Measurements from ENCODE around the gene RNF157.
"Not testable (repeated sequence)": the region's sequence is repeated elsewhere in the genome, so short reads cannot be mapped to it uniquely, and the experiment has no call there.

RNF157 gene

DNA sequence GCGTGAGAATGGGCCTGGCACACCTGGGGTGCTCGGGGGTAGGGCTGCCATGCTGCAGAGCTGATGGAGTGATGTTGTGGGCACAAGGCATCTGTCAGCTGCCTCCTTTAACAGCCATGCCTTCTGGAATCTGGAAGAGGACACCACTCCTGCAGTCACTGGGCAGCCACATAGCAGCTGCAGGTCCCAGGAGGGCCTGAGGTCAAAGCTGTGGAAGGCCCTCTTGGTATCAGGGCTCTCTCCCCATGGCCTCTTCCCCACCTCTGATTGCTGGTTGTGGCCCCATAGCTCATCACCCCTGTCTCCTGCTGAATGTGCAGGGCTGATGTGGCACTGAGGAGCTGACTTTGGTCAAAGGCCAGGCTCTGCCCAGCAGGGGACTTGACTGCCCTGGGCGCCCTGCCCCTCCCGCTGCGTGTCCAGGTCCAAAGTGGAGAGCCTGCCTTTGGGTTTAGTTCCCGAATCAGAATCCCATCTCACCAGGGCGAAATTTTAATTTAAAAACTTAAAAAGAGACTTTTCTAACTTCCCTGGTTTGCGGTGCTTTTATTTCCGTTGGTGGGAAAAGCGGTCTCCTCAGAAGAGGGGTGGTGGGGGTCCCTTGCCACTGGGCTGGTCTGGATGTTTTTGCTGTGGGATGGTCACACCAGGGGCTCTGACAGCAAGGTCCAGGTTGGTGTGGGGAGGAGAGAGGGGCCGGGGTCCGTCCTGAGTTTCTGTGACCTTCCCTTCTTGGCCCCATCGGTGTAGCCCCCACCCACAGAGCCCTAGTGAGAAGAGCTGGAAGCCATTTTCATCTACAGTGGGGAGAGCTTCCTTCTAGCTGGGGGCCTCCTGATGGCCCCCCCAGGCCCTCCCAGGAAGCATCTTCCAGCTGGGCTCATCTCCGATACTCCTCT, 30.7 kb upstream of the RNF157 start:
- DNase-seq = no peak

DNA sequence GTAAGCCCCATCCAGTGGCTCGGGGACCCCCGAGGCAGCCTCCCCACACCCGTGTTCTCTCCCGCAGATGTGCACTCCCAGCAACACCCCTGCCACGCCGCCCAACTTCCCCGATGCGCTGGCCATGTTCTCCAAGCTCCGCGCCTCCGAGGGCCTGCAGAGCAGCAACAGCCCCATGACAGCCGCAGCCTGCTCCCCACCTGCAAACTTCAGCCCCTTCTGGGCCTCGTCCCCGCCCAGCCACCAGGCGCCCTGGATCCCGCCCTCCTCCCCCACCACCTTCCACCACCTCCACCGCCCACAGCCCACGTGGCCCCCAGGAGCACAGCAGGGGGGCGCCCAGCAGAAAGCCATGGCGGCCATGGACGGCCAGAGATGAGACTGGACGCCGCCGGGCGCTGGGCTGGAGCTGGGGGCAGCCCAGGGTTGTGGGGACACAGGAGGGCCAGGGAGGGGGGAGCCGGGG, 29.9 kb upstream of the RNF157 start:
- DNase-seq = no peak

DNA sequence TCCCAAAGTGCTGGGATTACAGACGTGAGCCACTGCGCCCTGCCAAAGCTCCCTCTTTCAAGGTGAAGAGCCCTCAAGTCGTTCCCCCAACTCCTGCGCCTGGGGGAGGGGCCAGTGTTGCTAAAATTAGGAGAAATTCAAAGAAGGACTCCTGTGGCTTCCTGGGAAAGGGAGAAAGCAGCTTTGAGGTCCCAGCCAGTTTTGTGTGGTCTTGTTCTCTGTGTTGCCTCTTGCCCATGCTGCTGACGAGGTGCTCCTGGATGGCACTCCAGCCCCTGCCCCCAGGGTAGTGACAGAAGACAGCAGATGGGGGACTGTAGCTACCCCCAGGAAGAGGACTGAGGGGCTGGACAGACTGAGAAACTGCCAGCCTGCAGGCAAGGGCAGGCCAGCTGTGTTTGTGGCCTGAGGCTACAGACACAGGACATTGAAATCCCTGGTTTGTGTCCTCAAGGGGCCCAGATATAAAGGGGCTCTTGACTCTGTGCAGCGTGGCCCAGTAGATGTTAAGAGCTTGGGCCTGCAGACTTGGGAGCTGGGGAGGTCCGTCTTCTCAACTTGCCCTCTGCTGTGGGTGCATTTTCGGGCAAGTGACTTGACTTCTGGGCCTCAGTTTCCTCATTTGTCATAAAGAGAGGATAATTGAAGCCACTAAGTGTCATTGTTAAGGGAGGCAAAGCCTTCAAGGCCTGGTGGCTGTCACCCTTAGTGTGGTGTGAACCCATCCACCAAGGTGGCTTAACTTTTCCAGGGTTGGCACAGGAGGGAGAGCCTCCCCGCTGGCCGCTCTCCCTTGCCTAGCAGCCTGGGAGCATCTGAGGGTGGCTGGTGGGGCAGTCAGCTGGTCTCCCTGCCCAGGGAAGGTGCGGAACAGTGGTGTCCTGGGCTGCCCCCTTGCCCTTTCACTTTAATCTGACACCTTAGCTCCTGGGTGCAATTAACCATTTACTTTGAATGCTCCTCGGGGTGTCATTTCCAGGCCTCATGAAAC, 29.0 kb upstream of the RNF157 start:
- DNase-seq = no peak

DNA sequence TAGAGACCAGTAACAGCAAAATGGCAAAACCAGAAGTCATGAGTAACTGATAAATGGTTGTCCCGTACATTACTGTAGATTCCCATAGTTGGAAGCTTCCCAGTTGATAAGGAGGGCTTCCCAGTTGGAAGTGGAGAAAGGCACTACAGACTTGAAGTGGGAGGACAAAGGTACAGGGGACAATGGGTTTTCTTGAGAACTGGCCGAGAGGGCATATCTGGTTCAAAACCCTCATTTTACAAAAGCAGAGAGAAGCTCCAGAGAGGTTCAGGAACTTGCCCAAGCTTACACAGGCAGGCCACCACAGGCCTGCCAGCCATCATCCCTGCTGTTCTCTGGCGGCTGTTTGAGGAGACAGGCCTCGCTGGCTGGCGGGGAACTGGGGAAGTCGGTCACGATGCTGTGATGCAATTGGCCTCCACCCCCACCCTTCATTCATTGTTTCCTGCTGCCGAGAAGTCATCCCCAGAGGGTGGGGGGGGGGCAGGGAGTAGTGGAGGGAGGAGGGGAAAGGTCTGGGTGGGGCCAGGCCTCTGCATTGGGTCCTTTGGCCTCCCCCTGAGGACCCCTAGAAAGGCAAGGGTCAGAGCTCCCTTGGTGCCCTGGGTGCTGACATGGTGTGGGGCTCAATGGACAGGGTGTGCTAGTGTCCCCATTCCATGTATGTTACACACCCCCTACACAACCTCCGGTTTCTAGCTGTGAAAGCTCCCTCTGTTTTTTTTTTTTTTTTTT, 27.9 kb upstream of the RNF157 start:
- DNase-seq = peak in 53 of 56 donors; percentile 10 to 85 (median 62)

DNA sequence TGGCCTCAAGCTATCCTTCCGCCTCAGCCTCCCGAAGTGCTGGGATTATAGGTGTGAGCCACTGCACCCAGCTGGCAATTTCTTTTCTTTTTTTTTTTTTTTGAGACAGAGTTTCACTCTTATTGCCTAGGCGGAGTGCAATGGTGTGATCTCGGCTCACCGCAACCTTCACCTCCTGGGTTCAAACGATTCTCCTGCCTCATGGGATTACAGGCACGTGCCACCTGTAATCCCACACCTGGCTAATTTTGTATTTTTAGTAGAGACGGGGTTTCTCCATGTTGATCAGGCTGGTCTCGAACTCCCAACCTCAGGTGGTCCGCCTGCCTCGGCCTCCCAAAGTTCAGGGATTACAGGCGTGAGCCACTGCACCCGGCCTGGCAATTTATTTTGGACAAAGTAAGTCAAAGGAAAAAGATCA, 27.3 kb upstream of the RNF157 start:
- not testable (repeated sequence) for DNase-seq

DNA sequence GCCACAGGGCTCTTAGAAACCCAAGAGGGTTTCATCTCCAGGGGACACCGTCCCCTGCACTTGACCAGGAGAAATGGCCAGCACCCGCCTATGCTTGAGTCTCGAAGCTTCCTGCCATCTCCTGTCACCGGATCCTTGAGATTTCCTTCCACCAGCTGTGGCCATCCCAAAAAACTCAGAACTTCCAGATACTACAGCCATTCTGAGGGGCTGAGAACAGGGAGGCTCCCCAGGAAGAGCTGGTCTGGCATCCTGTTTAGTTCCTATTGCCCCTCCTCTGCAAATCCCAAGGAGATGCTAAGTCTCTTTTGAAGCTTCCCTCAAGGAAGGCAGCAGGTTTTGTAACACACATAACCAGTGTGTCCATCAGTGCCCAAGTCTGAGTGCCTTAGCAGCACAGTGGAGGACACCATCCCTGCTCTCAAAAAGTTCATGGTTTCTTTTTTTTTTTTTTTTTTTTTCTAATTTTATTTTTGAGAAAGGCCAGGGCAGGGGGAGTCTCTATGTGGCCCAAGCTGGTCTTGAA, 26.8 kb upstream of the RNF157 start:
- no peak for DNase-seq

DNA sequence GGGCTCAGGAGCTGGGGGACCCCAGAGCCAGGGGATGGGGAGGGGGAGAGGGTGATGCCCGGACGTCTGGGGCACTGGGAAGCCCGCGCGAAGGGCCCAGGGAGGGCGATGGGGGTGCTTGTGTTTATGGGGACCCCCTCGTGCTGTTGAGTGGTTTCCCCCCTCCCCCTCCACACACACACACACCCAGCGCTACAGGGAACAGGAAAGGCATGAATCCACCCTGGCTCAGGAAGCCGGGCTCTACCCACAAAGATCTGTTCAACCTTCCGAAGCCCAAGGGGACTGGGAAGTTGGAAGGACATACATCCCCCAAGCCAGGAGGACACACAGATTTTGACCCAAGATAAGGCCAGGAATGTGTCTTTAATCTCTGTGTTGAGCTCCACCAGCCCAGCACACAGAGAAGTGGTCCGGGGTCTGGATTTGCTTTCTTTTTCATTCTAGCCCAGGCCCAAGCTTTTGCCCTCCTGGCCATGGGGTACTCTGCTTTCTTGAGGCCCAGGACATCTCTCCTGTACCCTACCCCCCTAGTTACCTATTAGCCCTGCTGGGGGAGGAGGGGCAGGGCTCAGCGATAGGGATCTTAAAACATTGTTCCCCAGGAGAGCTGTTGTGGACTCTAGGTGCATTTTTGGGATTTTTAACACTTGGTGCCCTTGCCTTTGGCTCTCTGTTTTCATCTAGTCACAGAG, 26.1 kb upstream of the RNF157 start:
- peak in 2 of 56 donors; percentile 54 to 55 for DNase-seq

DNA sequence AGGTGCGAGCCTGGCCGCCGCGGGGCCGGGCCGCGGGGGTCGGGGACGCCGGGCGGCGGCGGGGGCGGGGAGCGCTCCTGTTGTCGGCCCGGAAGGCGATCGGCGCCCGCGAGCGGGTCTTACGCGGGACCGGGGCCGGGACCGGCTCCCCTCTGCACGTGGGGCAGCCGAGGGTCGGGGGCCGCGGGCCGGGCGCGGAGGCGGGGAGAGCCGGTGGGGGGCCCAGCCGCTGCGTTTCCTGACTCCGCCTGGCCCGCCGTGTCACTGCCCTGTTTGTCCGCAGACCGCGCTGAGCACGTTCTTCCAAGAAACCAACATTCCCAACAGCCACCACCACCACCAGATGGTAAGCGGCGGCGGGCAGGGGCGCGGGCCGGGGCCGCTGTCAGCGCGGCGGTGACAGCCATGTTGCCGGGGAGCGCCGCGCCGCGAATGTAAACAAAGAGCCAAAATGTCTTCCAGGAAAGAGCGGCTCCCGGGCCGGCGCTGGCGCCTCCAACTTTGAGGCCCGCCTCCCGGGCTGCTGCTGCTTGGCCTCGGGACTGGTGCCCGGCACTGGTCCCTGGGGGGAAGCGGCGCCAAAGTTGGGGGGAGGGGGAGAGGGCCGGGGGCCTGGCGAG, 25.4 kb upstream of the RNF157 start:
- peak in 36 of 56 donors; percentile 10 to 66 (median 40) for DNase-seq

DNA sequence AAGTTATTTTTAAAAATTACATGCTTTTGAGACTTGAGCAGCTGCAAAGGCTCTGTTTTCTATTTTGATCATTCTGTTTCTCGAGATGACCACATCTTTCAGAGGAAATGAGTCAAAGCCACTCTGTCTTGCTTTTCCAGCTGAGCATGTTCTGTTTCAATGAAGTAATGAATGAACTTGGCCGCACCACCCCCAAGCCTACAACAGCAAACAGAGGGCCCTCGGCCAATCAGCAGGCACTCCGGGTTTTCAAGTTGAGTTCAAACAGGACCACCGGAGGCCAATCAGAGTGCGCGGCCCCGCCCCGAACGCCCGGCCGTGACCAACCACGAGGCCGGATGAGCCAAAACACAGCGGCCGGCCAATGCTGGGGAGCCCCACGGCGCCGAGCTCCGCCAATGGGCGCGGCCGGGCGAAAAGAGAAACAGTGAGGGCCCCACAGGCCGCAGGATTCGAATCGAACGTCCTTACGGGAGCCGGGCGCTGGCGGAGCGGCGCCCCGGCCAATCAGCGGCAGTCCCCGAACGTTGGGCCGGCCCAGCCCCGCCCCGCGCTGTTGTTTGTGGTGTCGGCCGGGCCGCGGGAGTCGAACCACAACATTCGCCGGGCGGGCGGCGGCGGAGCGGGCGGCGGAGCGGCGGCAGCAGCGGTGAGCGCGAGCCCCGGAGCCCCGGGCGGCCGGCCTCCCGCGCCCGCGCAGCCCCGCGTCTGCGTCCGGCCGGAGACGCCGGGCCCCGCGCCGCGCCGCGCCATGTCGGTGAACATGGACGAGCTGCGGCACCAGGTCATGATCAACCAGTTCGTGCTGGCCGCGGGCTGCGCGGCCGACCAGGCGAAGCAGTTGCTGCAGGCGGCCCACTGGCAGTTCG, 24.7 kb upstream of the RNF157 start, which contains the start of gene UBALD2:
UBALD2 (plus strand) TSS at position 594 of the 869 bp plus-strand sequence; CDS start at position 752, 158 bp downstream.
- peak; percentile 92 to 100 (median 99) for DNase-seq

DNA sequence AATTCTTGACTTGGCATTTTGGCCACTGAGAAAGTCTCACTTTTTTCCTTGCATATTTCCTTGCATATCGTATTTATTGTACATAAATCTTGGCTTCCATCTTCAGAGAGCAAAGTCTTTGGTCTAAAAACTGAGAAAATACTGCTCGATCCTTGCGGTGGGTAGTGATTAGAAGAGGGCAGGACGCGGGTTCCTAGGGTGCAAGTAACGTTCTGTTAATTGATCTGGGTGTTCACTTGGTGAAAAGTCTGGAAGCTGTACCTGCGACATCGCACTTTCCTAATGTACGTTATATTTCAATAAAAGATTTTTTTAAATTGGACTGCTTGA, 24.1 kb upstream of the RNF157 start:
- DNase-seq = no peak

DNA sequence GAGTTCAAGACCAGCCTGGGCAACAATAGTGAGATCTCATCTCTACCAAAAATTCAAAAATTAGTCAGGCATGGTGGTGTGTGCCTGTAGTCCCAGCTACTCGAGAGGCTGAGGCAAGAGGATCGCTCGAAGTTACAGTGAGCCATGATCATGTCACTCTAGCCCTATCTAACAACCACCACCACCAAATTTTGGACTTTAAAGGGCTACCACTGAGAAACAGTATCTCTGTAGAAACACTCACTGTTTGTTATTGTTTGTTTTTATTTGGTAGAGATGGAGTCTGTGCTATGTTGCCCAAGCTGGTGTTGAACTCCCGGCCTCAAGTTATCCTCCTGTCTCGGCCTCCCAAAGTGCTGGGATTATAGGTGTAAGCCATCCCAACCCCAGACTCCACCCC, 23.6 kb upstream of the RNF157 start:
- no peak for DNase-seq

DNA sequence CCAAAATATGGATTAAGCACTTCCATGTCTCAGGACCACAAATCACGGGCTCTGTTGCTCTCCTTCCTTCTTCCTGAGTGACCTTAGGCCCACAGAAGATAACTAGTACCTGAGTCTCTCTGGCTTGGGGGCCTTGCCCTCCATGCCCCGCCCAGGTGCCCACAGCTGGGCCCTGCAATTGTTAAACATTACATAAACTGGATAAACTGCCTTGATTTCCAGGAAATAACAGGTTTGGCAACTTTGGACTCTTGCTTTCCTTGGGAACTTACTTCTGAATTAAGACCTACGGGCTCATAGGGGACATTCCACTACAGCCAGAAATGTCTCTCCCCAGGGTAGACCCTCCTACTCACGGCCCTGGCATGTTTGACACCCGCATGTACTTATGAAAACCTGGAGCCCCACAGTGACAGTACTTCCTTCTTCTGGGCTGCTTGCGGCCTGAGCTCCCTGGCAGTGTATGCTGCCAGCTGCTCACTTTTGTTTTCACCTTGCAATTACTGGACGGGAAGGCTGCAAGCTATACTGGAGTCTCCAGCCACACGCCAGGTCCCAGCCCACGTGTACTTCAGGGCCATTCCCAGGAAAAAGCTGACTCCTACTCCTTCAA, 22.5 kb upstream of the RNF157 start:
- DNase-seq = no peak

DNA sequence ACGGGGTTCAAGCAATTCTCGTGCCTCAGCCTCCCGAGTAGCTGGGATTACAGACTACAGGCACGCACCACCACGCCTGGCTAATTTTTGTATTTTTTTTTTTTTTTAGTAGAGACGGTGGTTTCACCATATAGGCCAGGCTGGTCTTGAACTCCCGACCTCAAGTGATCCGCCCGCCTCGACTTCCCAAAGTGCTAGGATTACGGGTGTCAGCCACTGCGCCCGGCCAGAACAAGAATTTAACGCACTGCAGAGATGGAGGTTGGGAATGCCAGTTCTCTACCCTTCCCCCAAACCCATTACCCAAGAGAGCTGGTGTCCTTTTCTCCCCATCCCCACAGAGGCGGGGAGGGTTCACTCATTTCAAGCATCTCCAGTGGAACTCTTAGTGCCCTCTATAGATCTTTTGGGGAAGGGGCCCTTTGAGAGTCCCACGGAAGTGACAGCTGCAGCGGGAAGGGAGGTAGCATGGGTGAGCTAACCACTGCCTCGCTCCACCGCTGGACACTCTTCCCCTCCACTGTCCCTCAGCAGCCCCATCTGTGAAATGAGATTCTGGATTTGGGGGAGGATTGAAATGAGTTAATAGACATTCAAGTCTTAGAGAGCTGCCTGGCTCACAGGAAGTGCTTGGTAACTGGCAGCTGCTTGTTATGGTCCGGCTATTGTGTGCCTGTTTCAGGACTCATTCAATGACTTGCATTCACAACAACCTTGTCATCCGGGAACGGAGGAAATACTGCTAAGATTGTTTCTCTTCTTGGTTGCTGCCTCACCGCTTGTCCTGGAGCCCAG, 21.3 kb upstream of the RNF157 start:
- peak in 5 of 56 donors; percentile 16 to 42 (median 24) for DNase-seq

DNA sequence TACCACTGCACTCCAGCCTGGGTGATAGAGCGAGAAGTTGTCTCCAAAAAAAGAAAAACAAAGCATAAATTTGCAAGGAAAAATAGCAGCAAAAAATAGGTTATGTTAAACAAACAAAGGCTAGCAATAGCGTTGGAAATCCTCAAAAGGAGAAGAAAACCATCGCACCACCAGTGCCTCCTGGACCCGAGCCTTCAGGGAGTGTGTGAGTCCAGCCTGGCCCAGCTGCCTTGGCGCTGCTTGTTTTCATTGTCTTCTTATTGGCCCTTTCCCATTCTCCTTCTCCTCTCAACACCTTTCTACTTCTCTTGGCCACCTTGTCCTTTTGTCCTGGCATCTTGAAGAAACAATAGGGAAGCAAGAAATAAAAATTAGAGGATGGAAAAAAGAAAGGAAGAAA, 20.4 kb upstream of the RNF157 start:
- no peak for DNase-seq

DNA sequence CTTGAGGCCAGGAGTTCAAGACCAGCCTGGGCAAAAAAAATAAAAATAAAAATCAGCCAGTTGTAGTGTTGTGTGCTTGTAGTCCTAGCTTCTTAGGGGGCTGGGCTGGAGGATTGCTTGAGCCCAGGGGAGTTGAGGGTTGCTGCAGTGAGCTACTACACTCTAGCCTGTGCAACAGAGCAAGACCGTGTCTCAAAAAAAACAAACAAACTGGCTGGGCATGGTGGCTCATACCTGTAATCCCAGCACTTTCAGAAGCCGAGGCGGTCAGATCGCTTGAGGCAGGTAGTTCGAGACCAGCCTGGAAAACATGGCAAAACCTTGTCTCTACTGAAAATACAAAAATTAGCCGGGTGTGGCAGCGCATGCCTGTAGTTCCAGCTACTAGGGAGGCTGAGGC, 19.9 kb upstream of the RNF157 start:
- no peak for DNase-seq

DNA sequence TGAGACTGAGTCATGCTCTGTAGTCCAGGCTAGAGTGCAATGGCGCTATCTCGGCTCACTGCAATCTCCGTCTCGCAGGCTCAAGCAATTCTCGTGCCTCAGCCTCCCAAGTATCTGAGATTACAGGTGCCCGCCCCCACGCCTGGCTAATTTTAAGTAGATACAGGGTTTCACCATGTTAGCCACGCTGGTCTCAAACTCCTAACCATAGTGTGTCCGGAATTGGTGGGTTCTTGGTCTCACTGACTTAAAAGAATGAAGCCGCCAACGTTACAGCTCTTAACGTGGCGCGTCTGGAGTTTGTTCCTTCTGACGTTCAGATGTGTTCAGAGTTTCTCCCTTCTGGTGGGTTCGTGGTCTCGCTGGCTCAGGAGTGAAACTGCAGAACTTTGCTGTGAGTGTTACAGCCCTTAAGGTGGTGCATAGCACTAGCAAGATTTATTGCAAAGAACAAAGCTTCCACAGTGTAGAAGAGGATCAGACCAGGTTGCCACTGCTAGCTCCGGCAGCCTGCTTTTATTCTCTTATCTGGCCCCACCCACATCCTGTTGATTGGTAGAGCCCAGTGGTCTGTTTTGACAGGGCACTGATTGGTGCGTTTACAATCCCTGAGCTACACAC, 16.2 kb upstream of the RNF157 start:
- DNase-seq = not testable (repeated sequence)
